Large intestine (tissue), 3 donors: ENCODE measurements around the gene PSMA5. TPM values are rescaled to one million over a fixed set of nuclear protein-coding genes. Genes with fewer than 3 reads are reported as not detected.

Experiments used
- DNase-seq, 2 donors: peaks; one replicate each; pipeline versions ENCODE4 v3.0.0 to v3.0.0-alpha.2; 2013
- H3K27ac ChIP-seq: one replicate; pipeline ENCODE4 v1.5.1; 2013; ENCODE audit warnings: low read length
- H3K27me3 ChIP-seq: 2 replicates; pipeline ENCODE4 v1.6.1; 2013; ENCODE audit warnings: low read length; ENCODE audit not compliant: control insufficient read depth, insufficient read depth
- H3K36me3 ChIP-seq: 2 replicates; pipeline ENCODE4 v1.6.1; 2013; ENCODE audit warnings: low read length; ENCODE audit not compliant: control insufficient read depth, insufficient read depth
- H3K4me1 ChIP-seq: one replicate; pipeline ENCODE4 v1.6.1; 2013; ENCODE audit warnings: low read length; ENCODE audit not compliant: control insufficient read depth, insufficient read depth
- H3K4me3 ChIP-seq: one replicate; pipeline ENCODE4 v1.5.1; 2013; ENCODE audit warnings: low read length
- H3K9me3 ChIP-seq: one replicate; pipeline ENCODE4 v1.6.1; 2013; ENCODE audit warnings: mild to moderate bottlenecking, low read depth, low read length, moderate library complexity; ENCODE audit not compliant: control insufficient read depth
- WGBS: methylation state at CpG from one replicate; pipeline ENCODE4 v1.1.5; 2013; ENCODE audit warnings: low lambda C conversion rate; ENCODE audit not compliant: insufficient coverage; 5-methylcytosine and 5-hydroxymethylcytosine counted together
- polyA plus RNA-seq: library from polyadenylated mRNA; unstranded; fragments of 120-200 nt; gene quantifications from one replicate; pipeline ENCODE4 v1.2.1, GENCODE V29; 2013

PSMA5 gene
- polyA plus RNA-seq, 1 donor, result 94.1 TPM

- no peak overlapping the region for H3K4me3 ChIP-seq
- no CpG with 5 or more reads among the region's 6 CpGs for WGBS
- peaks cover 20% of the 10 kb centered on the region for H3K36me3 ChIP-seq
- no peak overlapping the region for H3K27ac ChIP-seq
- peaks cover 12% of the 10 kb centered on the region for H3K4me1 ChIP-seq
- no peak for DNase-seq
- no peaks in the 10 kb centered on the region for H3K9me3 ChIP-seq
- no peaks in the 10 kb centered on the region for H3K27me3 ChIP-seq
Observed at GRCh38 chr1:109369167-109369746, 57.0 kb downstream of the PSMA5 start.

- H3K4me1 ChIP-seq, result peaks cover 12% of the 10 kb centered on the region
- no peak overlapping the region for H3K4me3 ChIP-seq
- peaks cover 20% of the 10 kb centered on the region for H3K36me3 ChIP-seq
- no peaks in the 10 kb centered on the region for H3K27me3 ChIP-seq
- no CpG with 5 or more reads among the region's 1 CpG for WGBS
- no peak overlapping the region for H3K27ac ChIP-seq
- no peaks in the 10 kb centered on the region for H3K9me3 ChIP-seq
- DNase-seq, result no peak
Observed at GRCh38 chr1:109368464-109368863, 57.8 kb downstream of the PSMA5 start.

- no peaks in the 10 kb centered on the region for H3K27me3 ChIP-seq
- 93% methylated on average over 2 of the region's 3 CpGs for WGBS
- no peak overlapping the region for H3K4me3 ChIP-seq
- no peak overlapping the region for H3K27ac ChIP-seq
- peaks cover 20% of the 10 kb centered on the region for H3K36me3 ChIP-seq
- no peaks in the 10 kb centered on the region for H3K9me3 ChIP-seq
- DNase-seq, result no peak
- H3K4me1 ChIP-seq, result peaks cover 6% of the 10 kb centered on the region
Observed at GRCh38 chr1:109367626-109368025, 58.6 kb downstream of the PSMA5 start.

- H3K4me3 ChIP-seq, result no peak overlapping the region
- DNase-seq, result peak in 1 of 2 donors; percentile 29
- H3K36me3 ChIP-seq, result peaks cover 20% of the 10 kb centered on the region
- no peaks in the 10 kb centered on the region for H3K27me3 ChIP-seq
- no peaks in the 10 kb centered on the region for H3K4me1 ChIP-seq
- no peak overlapping the region for H3K27ac ChIP-seq
- no peaks in the 10 kb centered on the region for H3K9me3 ChIP-seq
- no CpG with 5 or more reads among the region's 2 CpGs for WGBS
Observed at GRCh38 chr1:109365642-109366204, 60.5 kb downstream of the PSMA5 start.

GRCh38 chr1:109361649-109362048 is 64.6 kb downstream of the PSMA5 start:
- Histone ChIP-seq H3K36me3 (peaks cover 9% of the 10 kb centered on the region), H3K27ac (no peak overlapping the region), H3K9me3 (no peaks in the 10 kb centered on the region), H3K27me3 (no peaks in the 10 kb centered on the region), H3K4me1 (no peaks in the 10 kb centered on the region), H3K4me3 (no peak overlapping the region)
- whole genome bisulfite sequencing, result no CpG with 5 or more reads among the region's 1 CpG
- DNase-seq, result no peak

- Histone ChIP-seq H3K4me1 (no peaks in the 10 kb centered on the region), H3K27ac (no peak overlapping the region), H3K36me3 (peaks cover 4% of the 10 kb centered on the region), H3K27me3 (no peaks in the 10 kb centered on the region), H3K9me3 (no peaks in the 10 kb centered on the region), H3K4me3 (no peak overlapping the region)
- WGBS, result 100% methylated on average over 2 of the region's 2 CpGs
- no peak for DNase-seq
Observed at GRCh38 chr1:109361069-109361468, 65.2 kb downstream of the PSMA5 start.

- Histone ChIP-seq H3K27me3 (no peaks in the 10 kb centered on the region), H3K4me3 (no peak overlapping the region), H3K36me3 (peaks cover 4% of the 10 kb centered on the region), H3K9me3 (no peaks in the 10 kb centered on the region), H3K4me1 (no peaks in the 10 kb centered on the region), H3K27ac (no peak overlapping the region)
- DNase-seq, result peak in 1 of 2 donors; percentile 29
- WGBS, result no CpG with 5 or more reads among the region's 1 CpG
Observed at GRCh38 chr1:109357616-109358015, 68.6 kb downstream of the PSMA5 start.

- no peak overlapping the region for H3K4me3 ChIP-seq
- peaks cover 4% of the 10 kb centered on the region for H3K36me3 ChIP-seq
- no peaks in the 10 kb centered on the region for H3K9me3 ChIP-seq
- H3K27ac ChIP-seq, result no peak overlapping the region
- H3K4me1 ChIP-seq, result peaks cover 5% of the 10 kb centered on the region
- WGBS, result no CpG with 5 or more reads among the region's 1 CpG
- H3K27me3 ChIP-seq, result no peaks in the 10 kb centered on the region
- peak in 1 of 2 donors; percentile 4 for DNase-seq
Observed at GRCh38 chr1:109356915-109357314, 69.3 kb downstream of the PSMA5 start.

- 75% methylated on average over 1 of the region's 1 CpG for WGBS
Observed at GRCh38 chr1:109356505-109356904, 69.7 kb downstream of the PSMA5 start.

GRCh38 chr1:109354929-109355328 is 71.3 kb downstream of the PSMA5 start:
- Histone ChIP-seq H3K4me3 (no peak overlapping the region), H3K36me3 (peaks cover 10% of the 10 kb centered on the region), H3K9me3 (no peaks in the 10 kb centered on the region), H3K27ac (no peak overlapping the region), H3K27me3 (no peaks in the 10 kb centered on the region), H3K4me1 (peaks cover 16% of the 10 kb centered on the region)
- no peak for DNase-seq
- WGBS, result no CpG with 5 or more reads among the region's 3 CpGs

More at GRCh38 chr1:109356505-109356904, 69.7 kb downstream of the PSMA5 start:
- H3K27me3 ChIP-seq, result no peaks in the 10 kb centered on the region
- no peak overlapping the region for H3K4me3 ChIP-seq
- no peak overlapping the region for H3K27ac ChIP-seq
- H3K9me3 ChIP-seq, result no peaks in the 10 kb centered on the region
- H3K36me3 ChIP-seq, result peaks cover 4% of the 10 kb centered on the region
- H3K4me1 ChIP-seq, result peaks cover 8% of the 10 kb centered on the region
- DNase-seq, result no peak

- H3K27ac ChIP-seq, result peak overlapping the region; percentile 40
- H3K27me3 ChIP-seq, result no peaks in the 10 kb centered on the region
- H3K4me1 ChIP-seq, result peaks cover 16% of the 10 kb centered on the region
- peaks cover 22% of the 10 kb centered on the region for H3K36me3 ChIP-seq
- H3K9me3 ChIP-seq, result no peaks in the 10 kb centered on the region
- DNase-seq, result peak; percentile 88 to 95
- WGBS, result 33% methylated on average over 1 of the region's 5 CpGs
- H3K4me3 ChIP-seq, result no peak overlapping the region
Observed at GRCh38 chr1:109351457-109351856, 74.8 kb downstream of the PSMA5 start.
